Left renal pelvis (tissue), 4 donors: ENCODE data around the gene ALKBH4. TPM values are rescaled to one million over a fixed set of nuclear protein-coding genes. Genes with fewer than 3 reads are reported as not detected.
A peak's percentile ranks its signal among the peaks of the same experiment; 100 is the strongest.
"Not testable (repeated sequence)": the region's sequence is repeated elsewhere in the genome, so short reads cannot be mapped to it uniquely, and the experiment has no call there.

Experiments used
- DNase-seq, 4 donors: peaks; one replicate each; pipeline ENCODE4 v3.0.0-alpha.2; 2013; ENCODE audit warnings: low read depth in 4 of 4, low spot score in 3 of 4
- polyA plus RNA-seq, 4 donors: library from polyadenylated mRNA; unstranded; fragments of 120-200 nt; gene quantifications; one replicate each; pipeline ENCODE4 v1.2.1, GENCODE V29; 2013; ENCODE audit not compliant: insufficient read length in 4 of 4

Gene ALKBH4
- polyA plus RNA-seq, 4 donors, result 9.0 to 19.4 (median 10.0) TPM

DNA sequence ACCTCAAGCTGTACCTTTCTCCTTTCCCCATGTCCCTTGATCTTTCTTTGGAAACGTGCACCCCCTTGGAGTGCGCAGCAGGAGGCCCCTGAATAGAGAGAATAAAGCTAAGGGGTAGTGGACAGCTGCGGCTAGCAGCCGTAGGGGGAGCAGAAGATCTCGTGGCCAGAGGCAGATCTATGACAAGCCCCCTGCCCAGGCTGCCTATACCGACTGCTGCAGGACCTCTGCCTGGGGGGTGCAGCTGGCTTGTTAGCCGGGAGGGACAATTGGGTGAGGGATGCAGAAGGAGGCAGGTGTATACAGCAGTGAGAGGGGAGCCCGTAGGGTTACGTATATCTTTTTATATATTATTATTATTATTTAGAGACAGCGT is 14.5 kb upstream of the ALKBH4 start:
- not testable (repeated sequence) for DNase-seq

DNA sequence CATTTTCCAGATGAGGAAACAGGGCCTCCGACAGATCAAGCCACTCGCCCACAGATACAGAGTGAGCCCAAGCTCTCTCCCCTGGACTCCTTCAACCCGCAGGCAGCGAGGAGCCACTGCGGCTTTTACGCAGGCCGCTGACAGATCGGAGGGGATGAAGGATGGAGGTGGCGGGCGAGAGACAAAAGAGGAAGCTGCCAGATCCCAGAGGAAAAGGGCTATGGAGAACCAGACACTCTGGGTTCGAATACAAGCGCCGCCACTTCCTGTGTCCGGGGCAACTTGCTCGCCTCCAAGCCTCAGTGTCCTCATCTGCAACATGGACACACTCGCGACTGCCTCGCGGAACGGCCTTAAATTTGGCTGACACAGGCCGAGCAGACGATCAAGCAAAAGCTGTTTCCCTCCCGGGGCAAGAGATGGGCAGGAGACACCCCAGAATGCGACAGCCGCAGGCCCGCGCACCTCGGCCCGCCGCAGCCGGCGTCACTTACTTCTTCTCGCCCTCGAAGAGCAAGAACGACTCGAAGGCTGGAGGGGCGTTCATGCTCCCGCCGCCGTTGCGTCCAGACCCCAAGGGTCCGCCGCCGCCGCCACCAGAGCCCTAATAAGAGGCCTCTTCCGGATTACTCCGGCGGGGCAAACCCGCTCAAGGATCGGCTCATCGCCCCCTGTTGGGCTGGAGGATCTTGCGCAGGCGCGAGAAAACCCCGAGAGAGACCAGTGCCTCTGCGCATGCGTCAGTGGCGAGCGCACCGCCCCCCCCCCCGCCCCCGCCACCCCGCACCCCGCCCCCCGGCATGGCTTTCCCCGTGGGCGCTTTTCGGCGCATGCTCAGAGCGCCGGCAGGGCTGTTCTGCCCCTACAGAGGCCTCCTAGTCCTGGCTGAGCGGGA is 13.9 kb upstream of the ALKBH4 start, which contains the start of gene POLR2J:
Gene POLR2J (minus strand): TSS at position 609 of the 895 bp plus-strand sequence. CDS start 62 bp downstream, at position 547.
- DNase-seq, result peak in 2 of 4 donors; percentile 42 to 76

GRCh38 chr7:102474736-102475435 is 10.2 kb upstream of the ALKBH4 start:
- not testable (repeated sequence) for DNase-seq

GRCh38 chr7:102474116-102474515 is 9.5 kb upstream of the ALKBH4 start:
- not testable (repeated sequence) for DNase-seq

GRCh38 chr7:102473271-102473991 is 8.8 kb upstream of the ALKBH4 start:
- no peak for DNase-seq

DNA sequence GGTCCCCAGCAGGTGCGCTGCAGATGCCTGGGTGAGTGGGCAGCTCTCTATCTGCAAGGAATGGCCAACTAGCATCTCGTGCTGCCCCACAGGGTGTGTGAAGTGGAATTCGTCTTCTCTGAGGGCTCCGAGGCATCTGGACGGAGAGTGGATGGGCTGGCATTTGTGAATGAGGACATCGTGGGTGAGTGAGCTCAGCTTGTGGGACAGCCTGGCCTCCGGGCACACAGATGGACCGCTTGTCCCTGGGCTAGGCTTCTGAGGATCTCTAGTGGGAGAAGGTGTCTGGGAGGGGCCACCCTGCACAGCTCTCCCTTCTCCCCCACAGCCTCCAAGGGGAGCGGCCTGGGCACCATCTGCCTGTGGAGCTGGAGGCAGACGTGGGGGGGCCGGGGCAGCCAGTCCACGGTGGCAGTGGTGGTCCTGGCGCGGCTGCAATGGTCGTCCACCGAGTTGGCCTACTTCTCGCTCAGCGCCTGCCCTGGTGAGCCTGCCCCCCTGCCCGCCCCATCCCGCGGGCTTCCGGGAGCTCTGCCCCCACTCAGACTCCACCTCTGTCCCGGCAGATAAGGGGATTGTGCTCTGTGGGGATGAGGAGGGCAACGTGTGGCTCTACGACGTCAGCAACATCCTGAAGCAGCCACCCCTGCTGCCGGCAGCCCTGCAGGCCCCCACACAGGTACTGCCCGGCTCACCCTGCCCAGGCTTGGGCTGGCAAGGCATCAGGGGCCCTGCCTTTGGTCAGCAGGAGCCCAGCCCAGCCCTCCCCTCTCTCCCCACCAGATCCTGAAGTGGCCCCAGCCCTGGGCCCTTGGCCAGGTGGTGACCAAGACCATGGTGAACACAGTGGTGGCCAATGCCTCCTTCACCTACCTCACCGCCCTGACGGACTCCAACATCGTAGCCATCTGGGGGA is 7.7 kb upstream of the ALKBH4 start:
- no peak for DNase-seq

- no peak for DNase-seq
Observed at GRCh38 chr7:102471791-102472125, 7.1 kb upstream of the ALKBH4 start.

- no peak for DNase-seq
Observed at GRCh38 chr7:102469972-102470825, 5.5 kb upstream of the ALKBH4 start.

- no peak for DNase-seq
Observed at GRCh38 chr7:102469351-102469971, 4.8 kb upstream of the ALKBH4 start.

DNA sequence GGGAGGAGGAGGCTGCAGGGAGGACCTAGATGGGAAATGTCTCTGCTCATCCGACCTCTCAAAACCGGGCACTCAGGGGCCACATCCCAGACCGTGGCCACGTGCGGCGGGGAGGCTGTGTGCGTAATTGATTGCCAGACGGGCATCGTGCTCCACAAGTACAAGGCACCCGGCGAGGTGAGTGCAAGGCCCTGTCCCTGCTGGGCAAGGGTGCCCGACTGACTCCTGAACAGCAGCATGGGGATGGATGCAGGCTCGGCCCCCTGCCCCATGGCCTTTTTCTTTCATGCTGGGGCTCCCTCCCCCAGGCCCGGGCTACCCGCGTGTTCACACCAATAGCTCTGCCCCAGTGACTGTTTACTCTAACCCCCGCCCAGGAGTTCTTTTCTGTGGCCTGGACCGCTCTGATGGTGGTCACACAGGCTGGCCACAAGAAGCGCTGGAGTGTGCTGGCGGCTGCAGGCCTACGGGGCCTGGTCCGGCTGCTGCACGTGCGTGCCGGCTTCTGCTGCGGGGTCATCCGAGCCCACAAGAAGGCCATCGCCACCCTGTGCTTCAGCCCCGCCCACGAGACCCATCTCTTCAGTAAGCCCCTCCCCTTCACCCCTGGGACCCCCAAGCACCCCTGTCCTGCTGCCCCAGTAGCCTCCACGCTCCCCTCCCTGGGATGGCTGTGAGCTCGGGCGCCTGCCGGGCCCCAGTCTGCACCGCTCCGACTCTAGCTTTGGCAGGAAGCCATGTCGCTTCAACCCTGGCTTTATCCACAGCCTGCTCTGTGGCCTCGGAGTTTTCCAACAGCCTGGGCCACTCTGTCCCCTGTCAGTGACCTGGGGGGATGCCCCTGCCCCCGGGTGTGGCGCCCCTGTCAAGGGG is 4.1 kb upstream of the ALKBH4 start:
- no peak for DNase-seq

DNA sequence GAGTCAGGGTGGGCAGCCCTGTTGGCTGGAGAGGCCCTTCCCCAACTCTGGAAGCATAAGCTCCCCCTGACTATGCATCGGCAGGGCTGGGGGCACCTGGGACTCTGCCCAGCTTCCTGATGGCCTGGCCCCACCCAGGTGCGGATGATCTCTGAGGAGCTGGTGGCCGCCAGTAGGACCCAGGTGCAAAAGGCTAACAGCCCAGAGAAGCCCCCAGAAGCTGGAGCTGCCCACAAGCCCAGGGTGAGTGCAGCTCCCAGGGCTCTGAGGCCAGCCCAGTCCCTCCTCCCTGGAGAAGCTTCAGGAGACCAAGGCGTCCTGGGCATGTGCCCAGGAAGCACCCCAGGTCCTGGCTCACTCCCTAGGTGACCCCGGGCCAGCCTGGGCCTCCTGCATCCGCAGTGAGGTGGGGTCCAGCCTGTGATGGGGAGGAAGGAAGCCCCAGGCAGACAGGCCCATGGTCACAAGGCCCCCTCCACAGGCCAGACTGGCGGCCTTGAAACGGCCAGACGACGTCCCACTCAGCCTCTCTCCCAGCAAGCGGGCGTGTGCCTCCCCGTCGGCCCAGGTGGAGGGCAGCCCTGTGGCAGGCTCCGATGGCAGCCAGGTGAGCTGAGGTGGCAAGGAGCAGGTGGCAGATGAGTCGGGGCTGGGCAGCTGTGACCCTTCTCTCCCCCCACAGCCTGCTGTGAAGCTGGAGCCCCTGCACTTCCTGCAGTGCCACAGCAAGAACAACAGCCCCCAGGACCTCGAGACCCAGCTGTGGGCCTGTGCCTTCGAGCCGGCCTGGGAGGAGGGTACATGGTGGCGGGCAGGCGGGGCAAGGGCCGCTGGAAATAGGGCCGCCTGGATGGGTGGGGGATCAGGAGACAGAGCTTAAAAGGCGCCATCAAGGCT is 3.2 kb upstream of the ALKBH4 start:
- no peak for DNase-seq

- no peak for DNase-seq
Observed at GRCh38 chr7:102466097-102466496, 1.4 kb upstream of the ALKBH4 start.

- DNase-seq, result no peak
Observed at GRCh38 chr7:102463841-102464576, 654 bp downstream of the ALKBH4 start.

DNA sequence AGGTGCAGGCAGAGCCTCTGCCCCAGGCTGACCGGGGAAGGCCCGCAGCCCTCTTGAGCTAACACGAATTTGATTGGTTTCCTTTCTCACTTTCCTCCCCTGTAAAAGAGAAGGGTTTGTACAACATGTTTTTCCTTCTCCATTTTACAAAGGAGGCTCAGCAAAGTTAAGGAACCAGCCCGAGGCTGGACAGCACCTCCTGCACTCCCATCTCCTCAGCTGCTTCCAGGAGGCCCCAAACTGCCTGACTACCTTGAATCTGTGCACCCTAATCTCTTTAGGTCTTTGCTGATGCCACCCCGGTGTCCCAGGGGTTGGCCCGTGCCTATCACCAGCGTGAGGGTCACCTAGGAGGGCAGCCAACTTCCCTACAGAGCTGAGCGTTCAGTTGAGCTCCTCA is 4.2 kb downstream of the ALKBH4 start:
- no peak for DNase-seq

- DNase-seq, result no peak
Observed at GRCh38 chr7:102459221-102459844, 5.3 kb downstream of the ALKBH4 start.
